Fibroblast of lung (primary cell): ENCODE results near the gene ABI3. TPM values are rescaled to one million over a fixed set of nuclear protein-coding genes. Genes with fewer than 3 reads are reported as not detected.

Source experiments
- DNase-seq, 2 donors: peaks; one replicate each; pipeline versions ENCODE4 v3.0.0 to v3.0.0-alpha.2; 2010; ENCODE audit warnings: low read depth in 2 of 2
- H2AFZ ChIP-seq: 2 replicates; pipeline ENCODE4 v1.5.1; 2012; ENCODE audit warnings: low read length, control low read depth, inconsistent platforms
- H3K27ac ChIP-seq: 2 replicates; pipeline ENCODE4 v1.5.1; 2011; ENCODE audit warnings: low read length, control low read depth; ENCODE audit not compliant: insufficient read depth
- H3K27me3 ChIP-seq: 2 replicates; pipeline ENCODE4 v1.5.1; 2011; ENCODE audit warnings: mild to moderate bottlenecking, low read length; ENCODE audit not compliant: control insufficient read depth, insufficient read depth
- H3K36me3 ChIP-seq: 2 replicates; pipeline ENCODE4 v1.5.1; 2011; ENCODE audit warnings: low read length; ENCODE audit not compliant: control insufficient read depth, insufficient read depth
- H3K4me1 ChIP-seq: 2 replicates; pipeline ENCODE4 v1.5.1; 2011; ENCODE audit warnings: low read length; ENCODE audit not compliant: control insufficient read depth, insufficient read depth; ENCODE audit errors: extremely low read depth
- H3K4me2 ChIP-seq: 2 replicates; pipeline ENCODE4 v1.5.1; 2011; ENCODE audit warnings: low read length, control low read depth; ENCODE audit not compliant: insufficient read depth; ENCODE audit errors: extremely low read depth
- H3K4me3 ChIP-seq, 4 experiments: fragments of 200-600 bp in 1 of 4; sonication (generic) in 1 of 4; replicated peaks in 1 of 4; 2 replicates each; pipeline ENCODE4 v1.5.1; 2011 to 2016; ENCODE audit warnings: low read length in 4 of 4, low read depth in 3 of 4, mild to moderate bottlenecking in 3 of 4, control low read depth in 2 of 4, inconsistent platforms in 1 of 4, mixed read lengths in 1 of 4; ENCODE audit not compliant: insufficient read depth in 1 of 4; ENCODE audit errors: control extremely low read depth in 1 of 4
- H3K79me2 ChIP-seq: 2 replicates; pipeline ENCODE4 v1.5.1; 2012; ENCODE audit warnings: mild to moderate bottlenecking, low read length, inconsistent platforms; ENCODE audit not compliant: control insufficient read depth, insufficient read depth
- H3K9ac ChIP-seq: 2 replicates; pipeline ENCODE4 v1.5.1; 2011; ENCODE audit warnings: mild to moderate bottlenecking, low read length, control low read depth; ENCODE audit not compliant: insufficient read depth
- H3K9me3 ChIP-seq: 2 replicates; pipeline ENCODE4 v1.5.1; 2012; ENCODE audit warnings: low read depth, low read length; ENCODE audit not compliant: control insufficient read depth, insufficient read depth
- H4K20me1 ChIP-seq: 2 replicates; pipeline ENCODE4 v1.5.1; 2011; ENCODE audit warnings: low read length; ENCODE audit not compliant: control insufficient read depth, insufficient read depth; ENCODE audit errors: extremely low read depth
- EZH2 ChIP-seq: IDR thresholded peaks from 2 replicates; pipeline ENCODE4 v1.5.1; 2012; ENCODE audit warnings: low read length, control low read depth, mild to moderate bottlenecking; ENCODE audit errors: missing control alignments
- polyA plus RNA-seq, 2 donors: library from polyadenylated mRNA; depleted of rRNA in 1 of 2; stranded (reverse) in 1 of 2; unstranded in 1 of 2; fragments of >200 nt; gene quantifications; 2 replicates each; pipeline ENCODE4 v1.2.1, GENCODE V29; 2011 to 2012; ENCODE audit warnings: missing spikeins in 1 of 2
- total RNA-seq: library from RNA; depleted of rRNA; stranded (reverse); fragments of >200 nt; gene quantifications from 2 replicates; pipeline ENCODE4 v1.2.1, GENCODE V29; 2014
- TF ChIP-seq, protein P1 (sequence below), 2 donors: IDR thresholded peaks in 1 of 2; conservative IDR thresholded peaks in 1 of 2; 1 replicate in 1 of 2; 2 replicates in 1 of 2; pipeline ENCODE4 v1.5.1; 2011 to 2012; ENCODE audit warnings: low read length in 2 of 2, control low read depth in 1 of 2, inconsistent platforms in 1 of 2, low read depth in 1 of 2, mild to moderate bottlenecking in 1 of 2

Gene ABI3
- total and polyA plus RNA-seq, 2 donors (not counting 1 experiment from before 2014, with no cell fraction given), result 1.3 TPM; not detected in 1

DNA sequence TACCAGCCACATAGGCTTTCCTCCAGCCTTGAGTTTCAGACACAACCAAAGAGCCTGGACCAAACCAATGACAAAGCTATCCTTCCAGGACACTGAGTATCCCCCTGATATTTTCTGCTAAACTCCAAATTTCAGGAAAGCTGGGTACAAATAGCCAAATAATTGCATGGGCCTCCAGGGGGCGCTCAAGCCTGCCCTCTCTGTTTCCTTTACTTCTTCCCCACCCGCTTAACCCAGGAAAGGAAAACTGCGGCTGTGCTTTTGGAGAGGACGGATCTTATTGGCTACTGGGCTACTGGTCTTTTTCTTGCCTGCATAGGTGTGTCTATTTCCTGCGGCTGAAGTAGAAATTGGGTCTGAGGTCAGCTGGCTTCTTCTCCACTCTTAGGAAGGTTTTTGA is 30.2 kb upstream of the ABI3 start:
- H3K27ac ChIP-seq, result no peak overlapping the region
- no peaks in the 10 kb centered on the region for H3K79me2 ChIP-seq
- H4K20me1 ChIP-seq, result no peaks in the 10 kb centered on the region
- DNase-seq, result peak; percentile 31 to 64
- H3K4me3 ChIP-seq, result no peak overlapping the region
- H3K9ac ChIP-seq, result no peak overlapping the region
- H2AFZ ChIP-seq, result no peak overlapping the region
- no peak for TF ChIP-seq EZH2
- TF ChIP-seq, protein P1, sequence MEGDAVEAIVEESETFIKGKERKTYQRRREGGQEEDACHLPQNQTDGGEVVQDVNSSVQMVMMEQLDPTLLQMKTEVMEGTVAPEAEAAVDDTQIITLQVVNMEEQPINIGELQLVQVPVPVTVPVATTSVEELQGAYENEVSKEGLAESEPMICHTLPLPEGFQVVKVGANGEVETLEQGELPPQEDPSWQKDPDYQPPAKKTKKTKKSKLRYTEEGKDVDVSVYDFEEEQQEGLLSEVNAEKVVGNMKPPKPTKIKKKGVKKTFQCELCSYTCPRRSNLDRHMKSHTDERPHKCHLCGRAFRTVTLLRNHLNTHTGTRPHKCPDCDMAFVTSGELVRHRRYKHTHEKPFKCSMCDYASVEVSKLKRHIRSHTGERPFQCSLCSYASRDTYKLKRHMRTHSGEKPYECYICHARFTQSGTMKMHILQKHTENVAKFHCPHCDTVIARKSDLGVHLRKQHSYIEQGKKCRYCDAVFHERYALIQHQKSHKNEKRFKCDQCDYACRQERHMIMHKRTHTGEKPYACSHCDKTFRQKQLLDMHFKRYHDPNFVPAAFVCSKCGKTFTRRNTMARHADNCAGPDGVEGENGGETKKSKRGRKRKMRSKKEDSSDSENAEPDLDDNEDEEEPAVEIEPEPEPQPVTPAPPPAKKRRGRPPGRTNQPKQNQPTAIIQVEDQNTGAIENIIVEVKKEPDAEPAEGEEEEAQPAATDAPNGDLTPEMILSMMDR (conservative IDR thresholded peaks at IDR 0.05 in 1 of 2, IDR thresholded peaks at IDR 0.05 in 1 of 2; ENCODE audit: low read depth in 1 of 2, low read length in 2 of 2), result peak; percentile 82 to 92
- H3K9me3 ChIP-seq, result no peaks in the 10 kb centered on the region
- no peak overlapping the region for H3K4me2 ChIP-seq
- no peaks in the 10 kb centered on the region for H3K4me1 ChIP-seq
- no peaks in the 10 kb centered on the region for H3K36me3 ChIP-seq
- H3K27me3 ChIP-seq, result peaks cover 3% of the 10 kb centered on the region

DNA sequence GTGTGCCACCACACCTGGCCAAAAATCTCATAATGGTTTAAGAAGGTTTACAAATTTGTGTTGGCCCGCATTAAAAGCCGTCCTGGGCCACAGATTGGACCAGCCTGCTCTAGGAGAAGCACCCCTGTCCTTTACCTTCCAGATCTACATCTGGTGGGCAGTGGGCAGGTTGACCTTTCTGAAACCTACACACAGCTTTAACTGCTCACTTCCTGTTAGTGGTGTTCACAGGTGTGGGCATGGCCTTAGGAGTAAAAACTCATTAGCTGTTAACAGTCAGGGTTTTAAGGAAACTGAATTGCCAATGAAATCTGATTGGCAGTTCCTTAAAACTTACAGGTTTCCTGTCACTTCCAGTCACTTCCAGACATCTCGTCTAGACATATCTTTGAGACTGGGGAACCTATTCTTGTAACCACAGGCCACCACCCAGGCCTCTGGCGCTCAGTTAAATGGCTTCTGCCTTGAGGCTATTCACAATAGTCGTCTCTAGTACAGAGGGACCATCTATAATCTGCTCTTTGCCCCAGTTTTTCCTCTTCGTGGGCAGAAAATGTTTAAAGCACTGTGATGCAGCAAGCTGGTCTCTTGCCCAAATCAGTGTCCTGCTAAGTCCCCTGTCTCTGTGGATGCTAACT is 29.4 kb upstream of the ABI3 start:
- Histone ChIP-seq H3K27ac (no peak overlapping the region), H3K9me3 (no peaks in the 10 kb centered on the region), H3K27me3 (no peaks in the 10 kb centered on the region), H3K79me2 (no peaks in the 10 kb centered on the region), H2AFZ (no peak overlapping the region), H3K36me3 (no peaks in the 10 kb centered on the region), H4K20me1 (no peaks in the 10 kb centered on the region), H3K4me2 (no peak overlapping the region), H3K4me3 (no peak overlapping the region), H3K9ac (no peak overlapping the region), H3K4me1 (no peaks in the 10 kb centered on the region)
- TF ChIP-seq, protein P1 (conservative IDR thresholded peaks at IDR 0.05 in 1 of 2, IDR thresholded peaks at IDR 0.05 in 1 of 2; ENCODE audit: low read depth in 1 of 2, low read length in 2 of 2), result no peak
- no peak for TF ChIP-seq EZH2
- no peak for DNase-seq

DNA sequence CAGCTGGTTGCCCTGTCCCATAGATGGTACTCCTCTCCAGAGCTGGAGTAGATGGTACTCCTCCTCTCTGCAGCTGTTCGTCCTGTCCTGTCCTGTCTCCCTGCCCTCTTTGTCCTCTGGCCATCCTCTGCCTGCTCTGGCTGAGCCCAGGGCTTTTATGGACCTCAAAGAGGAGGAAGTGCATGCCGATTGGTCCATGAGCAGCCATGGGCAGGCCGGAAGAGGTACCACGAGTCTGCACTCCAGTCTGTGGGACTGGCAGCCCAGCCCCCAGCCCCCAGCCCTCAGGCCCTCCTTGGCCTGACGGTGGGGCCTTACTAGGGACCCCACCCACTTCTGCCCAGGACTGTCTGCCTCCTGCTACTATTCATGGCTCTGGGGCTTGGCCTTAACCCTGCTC is 27.2 kb upstream of the ABI3 start:
- no peaks in the 10 kb centered on the region for H3K36me3 ChIP-seq
- no peak for DNase-seq
- H3K4me3 ChIP-seq, result no peak overlapping the region
- H3K79me2 ChIP-seq, result no peaks in the 10 kb centered on the region
- H3K4me2 ChIP-seq, result no peak overlapping the region
- no peaks in the 10 kb centered on the region for H4K20me1 ChIP-seq
- no peak for TF ChIP-seq EZH2
- TF ChIP-seq, protein P1 (conservative IDR thresholded peaks at IDR 0.05 in 1 of 2, IDR thresholded peaks at IDR 0.05 in 1 of 2; ENCODE audit: low read depth in 1 of 2, low read length in 2 of 2), result no peak
- H3K9me3 ChIP-seq, result no peaks in the 10 kb centered on the region
- H3K9ac ChIP-seq, result no peak overlapping the region
- H3K27ac ChIP-seq, result no peak overlapping the region
- no peaks in the 10 kb centered on the region for H3K27me3 ChIP-seq
- no peak overlapping the region for H2AFZ ChIP-seq
- no peaks in the 10 kb centered on the region for H3K4me1 ChIP-seq
